Left kidney (tissue), 2 donors: ENCODE data around the gene TRIM67. TPM values are rescaled to one million over a fixed set of nuclear protein-coding genes. Genes with fewer than 3 reads are reported as not detected.
A peak's percentile ranks its signal among the peaks of the same experiment; 100 is the strongest.
"Not testable (repeated sequence)": the region's sequence is repeated elsewhere in the genome, so short reads cannot be mapped to it uniquely, and the experiment has no call there.

Experiments
- DNase-seq: peaks from one replicate; pipeline ENCODE4 v3.0.0-alpha.2; 2013
- polyA plus RNA-seq: library from polyadenylated mRNA; unstranded; fragments of 120-200 nt; gene quantifications from one replicate; pipeline ENCODE4 v1.2.1, GENCODE V29; 2013; ENCODE audit not compliant: insufficient read length

Gene TRIM67
- polyA plus RNA-seq, 1 donor: 0.15 TPM

DNA sequence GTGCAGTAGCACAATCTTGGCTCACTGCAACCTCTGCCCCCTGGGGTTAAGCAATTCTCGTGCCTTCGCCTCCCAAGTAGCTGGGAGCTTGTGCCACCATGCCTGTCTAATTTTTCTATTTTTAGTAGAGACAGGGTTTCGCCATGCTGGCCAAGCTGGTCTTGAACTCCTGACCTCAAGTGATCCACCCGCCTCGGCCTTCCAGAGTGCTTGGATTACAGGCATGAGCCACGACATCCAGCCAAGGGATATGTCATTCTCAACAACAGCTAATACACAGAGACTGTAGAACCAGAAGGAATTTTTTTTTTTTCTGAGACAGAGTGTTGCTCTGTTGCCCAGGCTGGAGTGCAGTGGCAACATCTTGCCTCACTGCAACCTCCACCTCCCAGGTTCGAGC, 3.7 kb upstream of the TRIM67 start:
- DNase-seq: not testable (repeated sequence)

DNA sequence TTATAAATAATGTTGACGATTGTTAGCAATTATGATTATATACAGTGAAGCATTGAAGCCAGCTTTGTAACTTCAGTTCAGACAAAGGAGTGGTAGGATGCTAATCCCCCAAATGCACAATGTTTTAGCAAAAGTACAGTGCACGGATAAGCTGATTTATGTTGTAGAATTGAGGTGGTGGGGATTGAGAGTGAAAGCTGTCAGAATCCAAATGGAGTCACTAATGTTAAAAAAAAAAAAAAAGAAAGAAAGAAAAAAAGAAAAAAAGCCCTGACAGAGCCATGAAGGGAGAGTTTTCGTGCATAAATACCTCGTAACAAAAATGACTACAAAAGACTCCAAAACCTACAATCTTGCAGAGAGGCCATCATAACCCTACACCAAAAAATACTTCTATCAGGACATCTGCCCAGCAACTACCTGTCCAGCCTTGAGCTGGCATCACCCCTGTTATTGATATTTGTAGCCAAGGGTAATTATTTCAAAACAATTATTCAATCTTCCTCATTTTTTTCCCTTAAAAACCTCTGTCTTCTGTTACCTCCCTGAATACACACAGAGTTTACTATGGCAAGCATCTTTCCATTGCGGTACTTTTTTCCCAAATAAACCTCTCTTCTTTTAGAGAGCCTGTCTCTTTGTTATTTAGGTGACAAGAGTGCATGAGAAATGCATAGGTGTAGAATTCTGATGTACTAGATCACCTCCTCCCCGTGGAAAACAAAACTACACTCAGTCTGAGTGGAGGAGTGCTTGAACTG, 2.5 kb upstream of the TRIM67 start:
- no peak for DNase-seq

GRCh38 chr1:231159963-231160761, 1.7 kb upstream of the TRIM67 start:
- DNase-seq: no peak

DNA sequence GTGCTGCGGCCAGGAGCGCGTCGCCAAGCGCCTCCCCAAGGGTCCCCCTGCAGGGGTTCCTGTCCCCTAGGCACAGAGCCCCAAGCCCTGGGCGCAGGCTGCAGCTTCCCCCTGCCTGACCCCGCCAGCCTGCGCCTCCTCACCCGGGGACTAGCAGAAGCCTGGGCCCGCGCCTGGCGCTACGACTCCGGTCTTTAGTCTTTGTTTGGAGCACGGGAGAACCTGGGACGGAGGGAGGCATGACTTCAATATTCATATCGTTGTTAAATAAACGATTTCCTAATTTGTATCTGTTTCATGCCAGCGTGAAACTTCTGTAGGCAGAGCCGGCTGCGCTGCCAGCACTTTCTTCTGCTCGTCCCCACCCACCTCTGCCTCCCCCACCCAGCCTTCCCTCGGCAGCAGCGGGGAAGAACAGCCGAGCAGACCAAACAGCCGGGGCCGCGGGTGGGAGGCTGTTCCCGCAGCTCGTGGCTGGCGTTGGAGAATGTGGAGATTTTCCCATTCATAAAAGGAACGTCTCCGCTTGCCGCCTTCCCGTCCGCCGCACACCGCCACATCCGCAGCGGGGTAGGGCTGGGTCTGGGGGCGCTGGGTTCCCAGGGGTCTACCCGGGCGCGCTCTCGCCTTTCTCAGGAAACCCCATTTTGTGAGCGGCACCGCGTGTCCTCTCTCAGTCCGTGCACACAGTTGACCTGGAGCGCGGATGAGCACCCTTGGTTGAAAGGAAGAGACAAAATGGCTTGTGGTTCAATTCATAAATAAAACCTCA, 777 bp upstream of the TRIM67 start:
- DNase-seq: no peak

DNA sequence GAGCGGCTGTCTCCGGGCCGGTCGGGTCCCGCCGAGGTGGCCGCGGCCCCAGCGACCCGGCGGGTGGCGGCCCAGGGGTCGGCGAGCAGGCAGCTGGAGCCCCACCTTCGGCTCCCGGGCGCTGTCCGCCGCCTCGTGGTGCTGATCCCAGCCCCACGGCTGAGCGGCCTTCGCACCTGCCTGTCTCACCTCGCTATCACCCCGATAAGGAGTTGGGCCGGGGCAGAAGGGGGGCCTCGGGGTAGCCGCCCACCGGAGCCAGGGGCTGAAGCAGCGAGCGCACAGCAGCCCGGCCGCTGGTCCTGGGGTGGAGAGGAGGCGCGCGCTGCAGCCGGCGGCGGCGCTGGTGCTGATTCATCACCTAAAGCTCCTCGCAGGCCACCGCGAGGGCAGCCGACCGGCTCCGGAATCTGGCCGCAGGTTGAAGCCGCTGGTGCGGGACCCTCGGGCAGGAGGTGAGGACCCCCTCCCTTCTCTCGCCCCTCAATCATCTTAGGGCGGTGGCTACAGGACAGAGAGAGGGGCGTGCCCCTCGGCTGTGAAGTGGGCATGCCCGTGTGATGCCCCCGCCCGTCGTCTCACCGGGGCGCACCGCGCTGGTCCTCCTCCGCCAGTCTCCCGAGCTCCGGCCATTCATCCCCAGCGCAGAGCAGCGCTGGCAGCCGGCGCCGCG, 575 bp downstream of the TRIM67 start:
- DNase-seq: peak; percentile 52

GRCh38 chr1:231162970-231163829, 1.3 kb downstream of the TRIM67 start:
- DNase-seq: no peak

GRCh38 chr1:231163830-231164427, 2.1 kb downstream of the TRIM67 start:
- DNase-seq: no peak

GRCh38 chr1:231165371-231165770, 3.5 kb downstream of the TRIM67 start:
- DNase-seq: no peak

DNA sequence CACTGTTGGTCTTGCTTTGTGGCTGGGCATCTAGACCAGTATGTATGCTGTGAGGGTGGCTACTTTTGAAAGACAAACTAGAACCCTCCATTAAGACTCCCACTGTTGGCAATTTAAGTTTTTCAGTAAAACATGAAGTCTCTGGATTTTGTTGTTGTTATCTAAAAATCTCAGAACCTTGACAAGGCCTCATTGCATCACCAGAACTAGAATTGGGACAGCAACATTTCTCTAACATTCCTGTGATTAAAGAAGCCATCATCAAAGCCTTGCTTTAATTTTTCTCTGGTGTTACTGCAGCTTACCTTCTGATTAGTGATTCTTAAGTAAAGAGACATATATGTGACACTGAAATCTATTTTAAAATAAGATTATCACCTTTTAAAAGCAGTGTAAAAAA, 4.5 kb downstream of the TRIM67 start:
- no peak for DNase-seq

DNA sequence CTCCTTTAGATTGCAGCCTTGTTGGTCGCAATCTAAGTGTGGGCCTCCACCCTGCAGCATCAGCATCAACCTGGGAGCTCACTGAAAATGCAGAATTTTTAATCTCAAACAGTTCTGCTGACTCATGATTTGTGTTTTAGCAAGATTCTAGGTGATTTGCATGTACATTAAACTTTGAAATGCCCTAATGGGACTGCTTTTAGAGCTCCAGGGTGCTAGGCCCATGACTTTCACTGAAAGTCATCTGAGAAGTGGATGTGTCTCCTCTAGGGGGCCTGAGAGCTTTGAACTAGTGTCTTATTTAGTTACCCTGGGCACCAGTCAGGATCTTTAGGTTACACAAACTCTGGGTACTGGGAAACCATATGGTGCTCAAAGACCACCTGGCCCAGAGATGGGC, 9.0 kb downstream of the TRIM67 start:
- no peak for DNase-seq

DNA sequence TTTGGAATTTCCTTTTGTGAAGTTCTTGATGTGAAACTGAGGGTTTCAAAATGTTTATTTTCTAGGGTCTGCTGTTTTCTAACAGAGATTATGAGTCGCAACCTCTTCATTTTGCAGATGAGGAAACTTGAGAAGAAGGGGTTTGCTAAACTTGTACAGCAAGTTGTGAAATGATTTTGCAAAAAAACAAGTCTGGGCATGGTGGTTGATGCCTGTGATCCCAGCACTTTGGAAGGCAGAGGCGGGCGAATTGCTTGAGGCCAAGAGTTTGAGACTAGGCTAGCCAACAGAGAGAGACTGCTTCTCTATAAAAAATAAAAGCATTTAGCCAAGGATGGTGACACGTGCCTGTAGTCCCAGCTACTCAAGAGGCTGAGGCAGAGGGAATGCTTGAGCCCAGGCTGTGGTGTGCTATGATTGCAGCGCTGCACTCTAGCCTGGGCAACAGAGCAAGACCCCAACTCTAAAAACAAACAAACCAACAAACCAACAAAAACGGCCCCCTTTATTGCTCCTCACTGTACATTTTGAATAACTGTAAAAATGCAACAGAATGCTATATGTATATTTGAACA, 9.9 kb downstream of the TRIM67 start:
- DNase-seq: no peak

DNA sequence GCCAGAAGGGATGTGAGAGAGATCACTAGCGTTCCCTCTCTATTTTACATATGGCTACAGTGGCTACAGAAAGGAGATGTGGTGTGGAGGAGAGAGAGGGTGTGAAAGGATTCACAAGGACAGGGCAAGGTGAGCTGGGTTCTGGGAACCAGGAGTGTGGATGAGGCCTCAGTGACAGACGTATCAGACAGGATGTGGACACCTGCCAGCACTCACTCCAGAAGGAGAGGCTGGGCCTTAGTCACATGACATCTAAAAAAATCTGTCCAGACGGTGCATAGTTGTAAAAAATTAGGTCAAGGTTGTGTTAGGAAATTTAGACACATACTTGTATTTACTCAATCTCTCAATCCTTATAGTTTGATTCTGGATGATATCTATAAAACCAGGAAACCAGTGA, 10.6 kb downstream of the TRIM67 start:
- no peak for DNase-seq

- no peak for DNase-seq
These were observed 14.6 kb downstream of the TRIM67 start for GRCh38 chr1:231176421-231176820.

DNA sequence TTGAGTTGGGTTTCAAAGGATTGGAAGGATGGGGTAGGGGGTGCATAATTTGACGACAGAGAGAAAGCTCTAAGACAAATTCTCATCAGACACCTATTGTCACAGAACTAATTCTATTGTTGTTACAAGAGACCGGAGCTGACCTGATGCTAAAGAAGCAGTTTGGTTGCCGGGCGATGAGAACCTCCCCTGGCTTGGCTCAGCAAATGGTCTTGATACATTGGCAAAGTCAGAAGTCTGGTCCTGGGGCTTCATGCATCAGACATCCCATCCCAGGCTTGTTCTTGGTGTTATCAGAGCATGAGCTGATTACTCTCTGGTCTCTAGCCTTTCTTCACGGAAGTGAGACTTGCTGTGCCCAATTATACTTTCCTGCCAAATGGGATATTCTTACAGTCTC, 15.4 kb downstream of the TRIM67 start:
- no peak for DNase-seq

- no peak for DNase-seq
These were observed 16.1 kb downstream of the TRIM67 start for GRCh38 chr1:231177936-231178335.

DNA sequence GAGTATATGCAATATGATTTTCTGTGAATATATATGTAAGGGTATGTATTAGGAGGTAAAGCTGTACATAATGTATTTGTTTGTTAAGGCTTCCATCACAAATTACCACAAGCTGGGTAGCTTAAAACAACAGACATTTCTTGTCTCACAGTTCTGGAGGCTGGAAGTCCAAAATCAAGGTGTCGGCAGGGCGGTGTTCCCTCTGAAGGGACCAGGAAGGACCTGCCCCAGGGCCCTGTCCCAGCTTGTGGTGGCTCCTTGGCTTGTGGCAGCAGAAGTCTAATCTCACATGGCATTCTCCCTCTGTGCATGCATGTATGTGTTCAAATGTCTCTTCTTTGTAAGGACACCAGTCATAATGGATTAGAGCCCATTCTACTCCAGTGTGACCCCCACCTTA, 17.1 kb downstream of the TRIM67 start:
- no peak for DNase-seq

DNA sequence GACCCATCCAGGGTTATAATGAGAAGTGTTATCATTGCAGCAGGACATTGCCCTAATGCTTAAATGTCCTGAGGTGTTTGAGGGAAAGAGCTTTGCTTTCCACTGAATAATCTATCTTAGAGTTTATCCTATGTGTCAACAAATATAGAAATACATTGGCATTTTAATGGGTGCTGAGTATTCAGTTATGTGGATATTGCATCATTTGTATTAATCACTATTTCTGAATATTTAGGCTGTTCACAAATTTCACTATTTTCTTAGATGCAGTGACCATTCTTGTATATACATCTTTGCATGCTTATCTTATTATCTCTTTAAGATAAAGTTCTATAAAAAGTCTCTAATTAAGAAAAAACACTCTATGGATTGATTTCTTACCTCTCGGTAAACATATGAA, 18.2 kb downstream of the TRIM67 start:
- DNase-seq: no peak

DNA sequence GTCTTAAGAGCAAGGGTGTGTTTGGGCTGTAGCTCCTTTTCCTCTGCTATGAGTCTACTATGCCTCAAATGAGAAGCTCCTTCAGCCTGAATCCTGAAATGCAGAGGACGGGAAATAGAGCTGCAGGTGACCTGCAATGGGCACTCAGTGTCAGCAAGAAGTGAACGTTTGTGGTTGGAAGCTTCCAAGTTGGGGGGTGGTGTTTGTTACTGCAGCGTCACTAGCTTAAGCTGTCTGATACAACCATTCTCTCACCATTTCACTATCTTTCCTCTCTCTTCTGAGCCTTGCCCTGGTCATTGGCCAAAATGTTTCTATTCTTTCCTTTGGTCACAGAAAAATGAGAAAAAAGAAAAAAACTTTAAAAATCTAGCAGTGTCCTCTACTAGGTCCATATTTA, 19.4 kb downstream of the TRIM67 start:
- DNase-seq: no peak

DNA sequence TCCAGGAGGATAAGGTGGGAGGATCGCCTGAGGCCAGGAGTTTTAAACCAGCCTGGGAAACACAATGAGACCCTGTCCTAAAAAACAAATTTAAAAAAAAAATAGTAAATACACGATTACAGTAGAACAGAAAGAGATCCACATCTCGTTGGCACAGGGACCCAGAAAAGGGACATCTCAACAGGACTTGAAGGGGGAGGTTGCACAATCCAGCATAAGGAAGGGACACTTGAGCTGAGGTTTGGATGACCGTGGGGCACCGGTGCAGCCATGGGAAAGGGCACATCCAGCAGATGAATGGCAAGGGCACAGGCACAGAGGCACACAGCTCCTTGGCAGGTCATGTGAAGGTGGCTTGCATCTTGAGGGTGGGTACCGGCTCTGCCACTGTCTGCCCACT, 20.5 kb downstream of the TRIM67 start:
- DNase-seq: no peak
